GM21786 (cell line): ENCODE data around the gene CUL9.

ENCODE experiments used
- ATAC-seq: cut with Tn5 transposase; IDR thresholded peaks from one replicate; pipeline ENCODE4 v1.9.1; 2021; ENCODE audit not compliant: unreplicated experiment

The CUL9 gene

GRCh38 chr6:43172104-43173007 is 9.6 kb upstream of the CUL9 start:
- ATAC-seq, result no peak

- no peak for ATAC-seq
Measured at GRCh38 chr6:43173591-43174262, 8.3 kb upstream of the CUL9 start.

- ATAC-seq, result peak; percentile 76
Measured at GRCh38 chr6:43174263-43175112, 7.5 kb upstream of the CUL9 start.

- no peak for ATAC-seq
Measured at GRCh38 chr6:43175676-43176422, 6.1 kb upstream of the CUL9 start.

- ATAC-seq, result no peak
Measured at GRCh38 chr6:43176423-43176786, 5.6 kb upstream of the CUL9 start.

- ATAC-seq, result no peak
Measured at GRCh38 chr6:43178150-43178549, 3.8 kb upstream of the CUL9 start.

GRCh38 chr6:43178951-43179830 is 2.8 kb upstream of the CUL9 start:
- no peak for ATAC-seq

- no peak for ATAC-seq
Measured at GRCh38 chr6:43180058-43180457, 1.9 kb upstream of the CUL9 start.

GRCh38 chr6:43180985-43181384 is 1.0 kb upstream of the CUL9 start:
- ATAC-seq, result no peak

GRCh38 chr6:43181621-43181941 is 415 bp upstream of the CUL9 start:
- ATAC-seq, result no peak

GRCh38 chr6:43183441-43183840 is 1.4 kb downstream of the CUL9 start:
- no peak for ATAC-seq

GRCh38 chr6:43184268-43184985 is 2.4 kb downstream of the CUL9 start:
- ATAC-seq, result no peak

- ATAC-seq, result no peak
Measured at GRCh38 chr6:43185391-43185985, 3.5 kb downstream of the CUL9 start.

GRCh38 chr6:43186019-43186418 is 4.0 kb downstream of the CUL9 start:
- ATAC-seq, result no peak

GRCh38 chr6:43186706-43187105 is 4.7 kb downstream of the CUL9 start:
- no peak for ATAC-seq

- ATAC-seq, result no peak
Measured at GRCh38 chr6:43187821-43188220, 5.8 kb downstream of the CUL9 start.

- no peak for ATAC-seq
Measured at GRCh38 chr6:43188426-43188825, 6.4 kb downstream of the CUL9 start.

- no peak for ATAC-seq
Measured at GRCh38 chr6:43189776-43190304, 7.8 kb downstream of the CUL9 start.

- ATAC-seq, result no peak
Measured at GRCh38 chr6:43192911-43193310, 10.9 kb downstream of the CUL9 start.
